ENCODE measurements around the gene GDF7.

The GDF7 gene

DNA sequence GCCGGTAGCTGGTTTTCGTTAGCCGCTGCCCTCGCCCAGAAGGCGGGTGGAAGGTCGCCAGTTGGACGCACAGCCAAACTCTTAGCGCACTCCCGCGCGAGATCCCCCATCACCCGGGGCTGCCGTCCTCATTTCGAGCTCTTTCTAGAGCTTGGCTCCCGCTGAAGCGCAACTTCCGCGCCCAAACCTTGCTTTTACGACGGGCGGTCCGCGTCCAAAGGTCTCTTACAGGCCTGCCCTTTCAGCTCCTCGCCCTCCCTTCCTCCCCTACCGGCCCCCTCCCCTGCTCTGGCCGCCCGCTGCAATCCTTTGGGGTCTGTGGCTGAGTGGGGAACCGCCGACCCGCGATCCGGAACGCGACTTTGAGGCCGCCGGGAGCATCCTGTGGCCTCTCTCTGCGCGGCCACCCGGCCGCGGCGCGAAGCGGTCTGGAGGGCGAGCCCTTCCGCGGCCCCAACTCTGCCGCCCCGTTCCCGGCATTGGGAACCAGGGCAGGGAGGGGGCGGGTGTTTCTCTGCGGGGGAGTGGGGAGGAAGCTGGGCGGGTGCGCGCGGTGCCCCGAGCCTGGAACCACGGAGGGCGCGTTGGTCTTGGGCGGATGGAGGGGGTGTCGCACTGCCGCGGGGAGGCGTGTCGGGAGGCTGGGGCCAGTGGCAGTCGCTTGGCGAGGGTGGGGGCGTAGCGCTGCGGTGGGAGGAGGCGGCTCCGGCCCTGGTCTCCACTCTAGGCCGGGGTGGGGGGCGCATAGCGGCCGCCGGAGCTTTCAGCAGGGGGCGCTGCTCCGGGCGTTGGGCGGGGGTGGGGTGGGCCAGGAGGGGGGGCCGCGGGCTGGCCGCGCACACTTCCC lies at the start of gene GDF7:
Gene GDF7 (plus strand): TSS at position 841 of the 847 bp plus-strand sequence. CDS start 96 bp downstream, outside the sequence.
- DNase-seq, result peak; percentile 33 to 42

DNA sequence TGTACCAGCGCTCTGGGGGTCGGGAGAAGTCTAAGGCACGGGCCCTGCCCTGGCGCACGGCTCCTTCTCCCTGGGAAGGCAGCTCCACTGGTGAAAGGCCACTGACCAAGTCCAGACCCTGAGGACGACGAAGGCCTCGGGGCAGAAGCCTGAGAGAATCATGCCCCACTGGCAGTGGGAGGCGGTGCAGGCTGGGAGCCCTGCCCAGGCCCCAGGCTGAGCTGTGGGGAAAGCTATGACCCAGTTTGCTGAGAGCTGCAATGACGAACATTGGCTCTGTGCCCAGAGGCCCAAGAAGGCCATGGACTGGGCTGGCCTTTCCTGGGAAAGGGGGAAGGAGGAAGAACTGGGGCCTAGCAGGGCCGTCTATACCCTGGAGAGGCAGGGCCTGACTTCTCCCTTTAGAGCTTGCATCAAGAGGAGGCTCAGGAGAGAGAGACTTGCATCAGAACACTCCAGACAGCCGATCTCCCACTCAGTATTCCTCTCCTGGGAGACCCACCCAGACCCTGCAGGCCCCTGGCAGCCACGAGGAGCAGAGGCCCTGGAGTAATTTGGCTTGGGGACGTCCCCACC lies 49.0 kb upstream of the GDF7 start:
- peak; percentile 11 to 61 for DNase-seq

GRCh38 chr2:20618468-20618885 lies 48.5 kb upstream of the GDF7 start:
- DNase-seq, result no peak

GRCh38 chr2:20618886-20619521 lies 47.9 kb upstream of the GDF7 start:
- DNase-seq, result no peak

DNA sequence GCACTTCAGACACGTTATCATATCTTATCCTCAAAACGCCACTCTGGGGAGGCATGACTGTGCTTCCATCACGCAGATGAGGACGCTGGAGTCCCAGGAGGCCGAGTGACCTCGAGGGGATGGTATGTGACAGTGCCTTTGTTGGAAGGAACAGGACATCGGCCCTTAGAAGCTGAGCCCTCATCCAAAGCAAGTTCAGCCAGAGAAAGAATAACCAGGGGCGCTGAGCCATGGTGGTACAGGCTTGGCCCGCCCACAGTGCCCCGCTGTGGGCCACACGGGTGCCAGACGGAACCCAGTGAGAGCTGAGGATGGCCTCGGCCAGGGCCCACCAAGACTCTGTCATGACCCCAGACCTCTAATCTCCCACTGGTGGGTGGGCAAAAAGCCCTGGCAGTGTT lies 47.3 kb upstream of the GDF7 start:
- DNase-seq, result no peak

GRCh38 chr2:20620271-20620681 lies 46.7 kb upstream of the GDF7 start:
- DNase-seq, result no peak

DNA sequence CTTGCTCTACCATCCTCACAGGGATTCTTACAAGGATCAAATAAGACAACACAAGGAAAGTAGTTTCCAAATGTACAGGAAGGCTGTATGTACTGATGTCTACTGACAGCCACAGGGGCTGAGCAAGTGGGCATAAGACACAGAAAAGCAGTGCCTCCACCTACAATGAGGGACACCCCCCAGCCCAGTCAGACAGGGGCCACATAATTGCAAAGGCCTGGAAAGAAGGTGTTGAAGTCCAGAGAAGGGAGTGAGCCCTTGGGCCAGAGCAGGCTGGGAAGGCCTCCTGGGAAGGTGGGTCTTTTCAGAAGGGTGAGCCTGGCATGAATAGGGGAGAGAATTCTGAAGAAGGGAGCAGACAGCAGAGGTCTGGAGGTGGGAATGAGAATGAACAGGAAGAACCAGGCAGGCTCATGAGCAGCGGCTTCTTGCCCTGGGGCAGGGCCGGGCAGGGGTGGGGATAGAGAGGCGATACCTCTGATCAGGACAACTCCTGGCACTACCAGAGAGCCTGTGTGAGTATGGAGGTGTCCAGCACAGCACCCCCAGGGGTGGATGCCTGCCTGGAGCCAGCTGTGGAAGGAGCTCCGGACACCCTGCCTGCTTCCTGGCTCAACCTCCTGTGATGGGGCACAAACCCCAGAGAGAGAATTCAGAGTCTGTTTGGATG lies 46.1 kb upstream of the GDF7 start:
- no peak for DNase-seq

- DNase-seq, result no peak
Observed at GRCh38 chr2:20621366-20622295, 45.3 kb upstream of the GDF7 start.

DNA sequence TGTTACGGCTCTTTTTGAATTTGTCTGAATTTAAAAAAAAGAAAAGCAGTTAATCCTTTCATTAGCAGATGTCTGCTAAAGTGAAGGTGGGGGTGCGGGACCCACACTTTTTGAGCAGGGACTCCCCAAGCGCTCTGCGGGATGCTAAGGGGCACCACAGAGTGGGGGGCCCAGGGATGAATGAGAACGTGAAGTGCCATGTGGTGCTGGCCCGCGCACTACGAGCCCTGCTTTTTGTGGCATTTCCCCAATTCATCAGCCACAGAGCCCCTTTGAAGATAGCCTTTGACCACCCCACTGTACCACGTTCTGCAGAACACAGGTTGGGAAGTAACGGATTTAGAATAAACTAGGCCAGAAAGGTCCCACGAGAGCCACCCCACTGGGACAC lies 44.7 kb upstream of the GDF7 start:
- DNase-seq, result no peak

DNA sequence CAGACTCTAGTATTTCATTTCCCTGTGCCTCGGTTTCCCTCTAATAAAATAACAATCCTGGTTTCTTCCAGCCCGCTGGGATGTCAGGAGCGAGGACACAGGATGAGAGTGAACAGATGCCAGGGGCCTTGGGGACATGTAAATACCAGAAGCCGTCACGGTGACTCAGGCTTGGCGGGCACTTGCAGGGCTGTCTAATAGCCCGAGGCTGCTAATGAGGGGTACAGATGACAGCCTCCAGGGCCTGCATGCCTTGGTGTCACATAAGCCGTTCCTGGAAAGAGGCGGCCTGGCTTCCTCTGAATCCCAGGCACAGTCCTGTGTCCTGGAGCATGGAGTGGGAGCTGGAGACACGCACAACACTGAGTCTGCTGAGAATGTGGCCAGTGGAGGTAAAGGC lies 44.2 kb upstream of the GDF7 start:
- no peak for DNase-seq

GRCh38 chr2:20623241-20623640 lies 43.7 kb upstream of the GDF7 start:
- DNase-seq, result no peak

- DNase-seq, result no peak
Observed at GRCh38 chr2:20623741-20624155, 43.2 kb upstream of the GDF7 start.

GRCh38 chr2:20624156-20624883 lies 42.6 kb upstream of the GDF7 start:
- no peak for DNase-seq

DNA sequence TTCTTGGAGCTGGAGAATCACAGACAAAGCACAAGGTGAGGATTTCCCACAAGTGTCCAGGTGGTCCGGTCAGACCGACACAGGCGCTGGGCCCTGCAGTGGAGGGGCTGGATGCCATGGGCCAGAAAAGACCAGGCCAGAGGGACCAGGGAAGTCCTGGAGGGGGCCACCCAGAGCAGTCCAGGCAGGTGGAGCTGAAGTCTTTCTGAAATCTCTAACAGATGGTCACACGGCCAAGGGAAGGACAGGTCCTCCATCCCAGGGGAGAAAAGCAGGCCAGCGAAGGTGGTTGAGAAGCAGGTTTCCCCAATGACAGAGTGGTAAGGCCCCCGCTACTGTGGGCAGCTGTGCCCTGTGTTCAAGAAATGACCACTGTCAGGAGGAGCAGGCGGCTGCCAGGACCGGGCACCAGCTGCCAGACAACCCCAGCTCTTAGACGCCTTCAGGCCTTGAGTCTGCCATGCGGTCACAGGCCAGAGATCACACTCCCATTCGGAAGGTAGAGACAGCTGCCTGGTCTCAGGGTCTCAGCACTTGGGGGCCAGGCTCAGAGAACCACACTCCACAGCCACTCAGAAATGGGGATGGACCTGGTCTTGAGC lies 42.0 kb upstream of the GDF7 start:
- DNase-seq, result no peak

GRCh38 chr2:20625491-20626391 lies 41.2 kb upstream of the GDF7 start:
- DNase-seq, result no peak

DNA sequence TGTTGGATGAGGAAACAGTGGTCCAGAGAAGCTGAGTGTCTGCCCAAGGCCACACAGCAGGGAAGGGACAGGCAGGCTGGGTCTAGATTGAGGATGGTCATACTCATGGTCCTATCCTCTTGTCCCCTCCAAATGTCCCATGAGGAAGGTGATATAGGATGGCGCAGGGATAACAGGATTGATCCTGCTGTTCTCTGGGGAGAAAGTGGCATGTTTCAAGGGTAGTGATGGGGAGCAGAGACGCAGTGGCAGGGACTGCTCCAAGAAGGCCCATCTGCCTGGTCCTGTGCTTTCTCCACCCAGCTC lies 40.6 kb upstream of the GDF7 start:
- no peak for DNase-seq

DNA sequence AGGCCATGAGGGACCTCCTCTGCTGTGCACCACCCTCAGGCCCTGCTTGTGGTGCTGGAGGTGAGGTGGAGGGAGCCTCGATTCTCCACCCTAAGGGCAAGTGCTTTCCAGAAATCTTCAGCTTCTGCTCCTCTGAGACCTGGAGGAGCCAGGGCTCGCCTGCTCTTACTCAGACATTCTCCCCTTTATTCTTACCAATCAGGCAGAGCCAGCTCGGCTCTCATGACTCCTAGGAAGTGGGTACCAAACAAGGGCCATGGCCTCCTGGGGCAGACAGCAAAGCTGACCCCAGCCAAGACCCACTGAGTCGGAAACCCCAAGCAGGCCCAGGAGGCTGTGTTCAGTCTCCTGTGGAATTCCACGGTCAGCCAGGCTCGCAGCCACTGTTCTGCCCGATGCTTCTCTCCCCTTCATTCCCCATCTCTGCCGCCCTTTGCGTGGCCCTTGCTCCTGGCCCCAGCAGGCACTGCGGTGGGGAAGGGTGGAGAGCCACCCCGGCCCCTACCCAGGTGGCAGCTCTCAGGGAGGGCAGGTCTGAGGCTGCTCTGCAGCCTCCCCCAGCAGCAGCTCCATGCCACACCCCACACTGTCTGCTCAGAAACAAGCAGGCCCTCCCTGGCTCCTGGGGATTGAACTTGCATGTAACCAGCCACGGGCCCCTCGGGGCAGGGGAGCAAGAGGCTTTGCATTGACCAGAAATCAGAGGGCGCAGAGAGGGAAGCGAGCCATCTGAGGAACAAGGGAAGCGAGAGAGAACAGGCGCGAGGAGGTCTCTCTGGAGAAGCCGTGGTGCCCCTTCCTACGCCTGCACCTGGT lies 40.0 kb upstream of the GDF7 start:
- no peak for DNase-seq

DNA sequence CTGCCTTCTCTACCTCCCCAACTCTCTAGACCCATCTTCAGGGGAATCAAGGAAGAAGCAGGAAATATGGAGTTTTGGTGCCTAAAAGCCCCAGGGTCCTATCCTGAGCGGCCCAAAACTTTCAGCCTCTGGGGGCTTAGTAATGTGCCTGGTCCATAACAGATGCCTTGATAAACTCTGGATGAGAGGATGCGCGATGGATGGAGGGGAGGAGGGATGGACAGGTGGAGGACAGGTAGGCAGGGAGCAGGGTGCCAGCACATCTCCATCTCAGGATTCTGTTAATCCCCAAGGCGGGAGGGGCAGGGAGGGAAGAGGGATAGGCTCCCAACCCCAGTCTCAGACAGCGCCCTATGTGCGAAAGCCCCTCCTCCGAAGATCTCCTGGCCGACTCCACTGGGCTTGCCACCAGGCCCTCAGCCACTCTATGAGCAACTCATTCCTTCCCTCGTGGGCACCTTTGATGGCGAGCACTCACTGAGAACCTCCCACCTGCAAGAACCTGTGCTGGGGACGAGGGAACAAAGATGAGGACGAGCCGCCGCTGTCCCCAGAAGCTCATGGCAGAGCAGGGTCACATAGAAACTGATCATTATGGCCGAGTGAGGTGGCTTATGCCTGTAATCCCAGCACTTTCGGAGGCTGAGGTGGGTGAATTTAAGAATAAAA lies 39.1 kb upstream of the GDF7 start:
- DNase-seq, result no peak

- no peak for DNase-seq
Observed at GRCh38 chr2:20629181-20629580, 37.8 kb upstream of the GDF7 start.

All from CD4-positive, alpha-beta T cell treated with Interferon alpha-2 for 1 hour (primary cell).